Breast epithelium (tissue), 3 donors: ENCODE measurements around the gene SLC49A4.

Experiments used
- CTCF ChIP-seq, 3 donors: fragments of 450-650 bp; IDR thresholded peaks; one replicate each; pipeline ENCODE4 v1.5.1; 2016 to 2017; ENCODE audit warnings: antibody characterized with exemption in 3 of 3, mild to moderate bottlenecking in 3 of 3, moderate library complexity in 3 of 3
- POLR2AphosphoS5 ChIP-seq, 3 donors: sonication (generic); formaldehyde crosslinking; IDR thresholded peaks; one replicate each; pipeline ENCODE4 v1.6.1; 2017; ENCODE audit warnings: antibody characterized with exemption in 3 of 3

GRCh38 chr3:122921791-122922651 lies 127.2 kb downstream of the SLC49A4 start:
- TF ChIP-seq CTCF (IDR thresholded peaks at IDR 0.05) = no peak
- TF ChIP-seq POLR2AphosphoS5 (IDR thresholded peaks at IDR 0.05) = no peak
